K562 (cell line): Measurements from ENCODE around the gene C22orf39. TPM values are rescaled to one million over a fixed set of nuclear protein-coding genes. Genes with fewer than 3 reads are reported as not detected.

ENCODE experiments used
- EHMT2 ChIP-seq: fragments of 450-650 bp; IDR thresholded peaks from 2 replicates; pipeline ENCODE4 v1.6.1; 2018; ENCODE audit warnings: antibody characterized with exemption
- MAFK ChIP-seq: IDR thresholded peaks from 2 replicates; pipeline ENCODE4 v1.6.1; 2011; ENCODE audit warnings: low read length, improper control_type of control experiment
- SRSF3 ChIP-seq: fragments of 200-400 bp; formaldehyde crosslinking; IDR thresholded peaks from 2 replicates; pipeline ENCODE4 v1.6.1; 2016; ENCODE audit warnings: mild to moderate bottlenecking, low read length, moderate library complexity; ENCODE audit not compliant: insufficient read depth
- TAF1 ChIP-seq: IDR thresholded peaks from 2 replicates; pipeline ENCODE4 v1.6.1; 2011; ENCODE audit warnings: mild to moderate bottlenecking, low read length, moderate library complexity; ENCODE audit not compliant: insufficient read depth, control insufficient read depth, severe bottlenecking; ENCODE audit errors: extremely low read depth
- TAF7 ChIP-seq: fragments of 450-650 bp; IDR thresholded peaks from 2 replicates; pipeline ENCODE4 v1.6.1; 2016; ENCODE audit warnings: missing genetic modification characterization, missing compliant biosample characterization
- ZKSCAN8 ChIP-seq: fragments of 200-800 bp; sonication (Bioruptor generic); IDR thresholded peaks from 2 replicates; pipeline ENCODE4 v1.6.1; 2016; ENCODE audit warnings: missing genetic modification characterization, missing compliant biosample characterization
- ZNF282 ChIP-seq: sonication (generic); formaldehyde crosslinking; IDR thresholded peaks from 2 replicates; pipeline ENCODE4 v1.8.1; 2023; ENCODE audit warnings: missing genetic modification reagents
- ZNF766 ChIP-seq: fragments of 200-800 bp; sonication (Bioruptor generic); conservative IDR thresholded peaks from 2 replicates; pipeline ENCODE4 v1.6.1; 2016; ENCODE audit warnings: missing genetic modification characterization, missing compliant biosample characterization
- polyA plus RNA-seq, 8 experiments: library from polyadenylated mRNA; depleted of rRNA in 4 of 8; stranded (reverse) in 5 of 8; unstranded in 3 of 8; fragments of >200 nt; fragmentation: Nextera tagmentation in 2 of 8; fragmentation: Illumina TruSeq in 1 of 8; extraction: Ambion mirVana in 2 of 8; extraction: Trizol in 1 of 8; gene quantifications; 2 replicates each; pipeline versions ENCODE4 v1.2.1 to v1.2.3, GENCODE V29; 2011 to 2014; ENCODE audit warnings: inconsistent platforms in 1 of 8, missing spikeins in 1 of 8
- total RNA-seq, 7 experiments: library from RNA; depleted of rRNA in 6 of 7; stranded (reverse); fragments of >200 nt in 6 of 7; fragmentation: Illumina TruSeq in 2 of 7; extraction: Trizol in 2 of 7; gene quantifications; 2 replicates each; pipeline versions ENCODE4 v1.2.1 to v1.2.3, GENCODE V29; 2011 to 2021; ENCODE audit warnings: low replicate concordance in 1 of 7
- TF ChIP-seq, protein P1 (sequence below): fragments of 450-650 bp; IDR thresholded peaks from 2 replicates; pipeline ENCODE4 v1.7.1; 2018; ENCODE audit warnings: mild to moderate bottlenecking, low read depth; ENCODE audit not compliant: partially characterized antibody
- TF ChIP-seq, protein P2 (sequence below): sonication (generic); formaldehyde crosslinking; IDR thresholded peaks from 2 replicates; pipeline ENCODE4 v1.9.0; 2022; ENCODE audit warnings: mild to moderate bottlenecking, missing genetic modification reagents
- TF ChIP-seq, protein P3 (sequence below): sonication (generic); formaldehyde crosslinking; IDR thresholded peaks from 2 replicates; pipeline ENCODE4 v1.8.0; 2022; ENCODE audit warnings: mild to moderate bottlenecking, missing genetic modification reagents
- TF ChIP-seq, protein P4 (sequence below): fragments of 250-450 bp; sonication (Bioruptor Pico); IDR thresholded peaks from 2 replicates; pipeline ENCODE4 v1.8.0; 2021; ENCODE audit warnings: mild to moderate bottlenecking, moderate library complexity
- TF ChIP-seq, protein P5 (sequence below): fragments of 450-650 bp; IDR thresholded peaks from 2 replicates; pipeline ENCODE4 v1.6.1; 2016

C22orf39 gene
- total and polyA plus RNA-seq, 9 of the 15 experiments (the other 6 are each of a cell fraction or from before 2014, with no cell fraction given): 20.4 to 139 (median 66.8) TPM

DNA sequence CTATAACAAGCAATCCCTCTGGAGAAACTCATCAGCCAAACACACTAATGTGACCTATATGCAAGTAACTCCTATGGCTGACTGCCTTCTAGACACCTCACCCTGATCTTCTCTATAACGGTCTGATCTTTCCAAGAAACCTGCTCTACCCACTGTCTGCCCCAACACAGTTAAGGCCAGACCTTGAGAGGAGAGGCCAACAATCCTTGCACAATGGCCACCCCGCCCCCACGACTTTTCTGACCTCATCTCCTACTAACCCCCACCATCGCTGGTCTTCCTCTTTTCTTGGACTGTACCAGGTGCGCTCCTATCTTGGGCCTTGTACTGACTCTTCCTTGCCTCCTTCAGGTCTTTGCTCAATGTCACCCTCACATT lies 28.4 kb downstream of the C22orf39 start (continued):
- TF ChIP-seq ZNF766 (peak; percentile 43; the same call in 1 of the 2 replicates), SRSF3 (no peak), TAF7 (no peak), ZNF282 (CRISPR knock-in tag) (no peak), ZKSCAN8 (CRISPR knock-in tag) (0 out of 2 replicates have a peak, but pooled peaks have one; percentile 48), MAFK (peak; percentile 5; the same call in 1 of the 2 replicates), EHMT2 (no peak), TAF1 (no peak)
- TF ChIP-seq, protein P1, sequence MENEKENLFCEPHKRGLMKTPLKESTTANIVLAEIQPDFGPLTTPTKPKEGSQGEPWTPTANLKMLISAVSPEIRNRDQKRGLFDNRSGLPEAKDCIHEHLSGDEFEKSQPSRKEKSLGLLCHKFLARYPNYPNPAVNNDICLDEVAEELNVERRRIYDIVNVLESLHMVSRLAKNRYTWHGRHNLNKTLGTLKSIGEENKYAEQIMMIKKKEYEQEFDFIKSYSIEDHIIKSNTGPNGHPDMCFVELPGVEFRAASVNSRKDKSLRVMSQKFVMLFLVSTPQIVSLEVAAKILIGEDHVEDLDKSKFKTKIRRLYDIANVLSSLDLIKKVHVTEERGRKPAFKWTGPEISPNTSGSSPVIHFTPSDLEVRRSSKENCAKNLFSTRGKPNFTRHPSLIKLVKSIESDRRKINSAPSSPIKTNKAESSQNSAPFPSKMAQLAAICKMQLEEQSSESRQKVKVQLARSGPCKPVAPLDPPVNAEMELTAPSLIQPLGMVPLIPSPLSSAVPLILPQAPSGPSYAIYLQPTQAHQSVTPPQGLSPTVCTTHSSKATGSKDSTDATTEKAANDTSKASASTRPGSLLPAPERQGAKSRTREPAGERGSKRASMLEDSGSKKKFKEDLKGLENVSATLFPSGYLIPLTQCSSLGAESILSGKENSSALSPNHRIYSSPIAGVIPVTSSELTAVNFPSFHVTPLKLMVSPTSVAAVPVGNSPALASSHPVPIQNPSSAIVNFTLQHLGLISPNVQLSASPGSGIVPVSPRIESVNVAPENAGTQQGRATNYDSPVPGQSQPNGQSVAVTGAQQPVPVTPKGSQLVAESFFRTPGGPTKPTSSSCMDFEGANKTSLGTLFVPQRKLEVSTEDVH: peak; percentile 81
- TF ChIP-seq, protein P2, sequence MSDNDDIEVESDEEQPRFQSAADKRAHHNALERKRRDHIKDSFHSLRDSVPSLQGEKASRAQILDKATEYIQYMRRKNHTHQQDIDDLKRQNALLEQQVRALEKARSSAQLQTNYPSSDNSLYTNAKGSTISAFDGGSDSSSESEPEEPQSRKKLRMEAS (CRISPR knock-in tag): no peak
- TF ChIP-seq, protein P3, sequence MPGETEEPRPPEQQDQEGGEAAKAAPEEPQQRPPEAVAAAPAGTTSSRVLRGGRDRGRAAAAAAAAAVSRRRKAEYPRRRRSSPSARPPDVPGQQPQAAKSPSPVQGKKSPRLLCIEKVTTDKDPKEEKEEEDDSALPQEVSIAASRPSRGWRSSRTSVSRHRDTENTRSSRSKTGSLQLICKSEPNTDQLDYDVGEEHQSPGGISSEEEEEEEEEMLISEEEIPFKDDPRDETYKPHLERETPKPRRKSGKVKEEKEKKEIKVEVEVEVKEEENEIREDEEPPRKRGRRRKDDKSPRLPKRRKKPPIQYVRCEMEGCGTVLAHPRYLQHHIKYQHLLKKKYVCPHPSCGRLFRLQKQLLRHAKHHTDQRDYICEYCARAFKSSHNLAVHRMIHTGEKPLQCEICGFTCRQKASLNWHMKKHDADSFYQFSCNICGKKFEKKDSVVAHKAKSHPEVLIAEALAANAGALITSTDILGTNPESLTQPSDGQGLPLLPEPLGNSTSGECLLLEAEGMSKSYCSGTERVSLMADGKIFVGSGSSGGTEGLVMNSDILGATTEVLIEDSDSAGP (CRISPR knock-in tag): peak; percentile 41; the same call in 1 of the 2 replicates
- TF ChIP-seq, protein P4, sequence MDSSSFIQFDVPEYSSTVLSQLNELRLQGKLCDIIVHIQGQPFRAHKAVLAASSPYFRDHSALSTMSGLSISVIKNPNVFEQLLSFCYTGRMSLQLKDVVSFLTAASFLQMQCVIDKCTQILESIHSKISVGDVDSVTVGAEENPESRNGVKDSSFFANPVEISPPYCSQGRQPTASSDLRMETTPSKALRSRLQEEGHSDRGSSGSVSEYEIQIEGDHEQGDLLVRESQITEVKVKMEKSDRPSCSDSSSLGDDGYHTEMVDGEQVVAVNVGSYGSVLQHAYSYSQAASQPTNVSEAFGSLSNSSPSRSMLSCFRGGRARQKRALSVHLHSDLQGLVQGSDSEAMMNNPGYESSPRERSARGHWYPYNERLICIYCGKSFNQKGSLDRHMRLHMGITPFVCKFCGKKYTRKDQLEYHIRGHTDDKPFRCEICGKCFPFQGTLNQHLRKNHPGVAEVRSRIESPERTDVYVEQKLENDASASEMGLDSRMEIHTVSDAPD (CRISPR knock-in tag): no peak
- TF ChIP-seq, protein P5, sequence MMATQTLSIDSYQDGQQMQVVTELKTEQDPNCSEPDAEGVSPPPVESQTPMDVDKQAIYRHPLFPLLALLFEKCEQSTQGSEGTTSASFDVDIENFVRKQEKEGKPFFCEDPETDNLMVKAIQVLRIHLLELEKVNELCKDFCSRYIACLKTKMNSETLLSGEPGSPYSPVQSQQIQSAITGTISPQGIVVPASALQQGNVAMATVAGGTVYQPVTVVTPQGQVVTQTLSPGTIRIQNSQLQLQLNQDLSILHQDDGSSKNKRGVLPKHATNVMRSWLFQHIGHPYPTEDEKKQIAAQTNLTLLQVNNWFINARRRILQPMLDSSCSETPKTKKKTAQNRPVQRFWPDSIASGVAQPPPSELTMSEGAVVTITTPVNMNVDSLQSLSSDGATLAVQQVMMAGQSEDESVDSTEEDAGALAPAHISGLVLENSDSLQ: peak; percentile 63
